WTC11 (cell line): ENCODE data around the gene ITGA11. TPM values are rescaled to one million over a fixed set of nuclear protein-coding genes. Genes with fewer than 3 reads are reported as not detected.

Experiments used
- ATAC-seq: fragments of 200-7000 bp; cut with Tn5 transposase; 2 replicates; pipeline ENCODE4 v1.10.0; 2021; ENCODE audit warnings: mild to moderate bottlenecking, moderate library complexity
- CTCF ChIA-PET: fragments of 300-600 bp; sonication (Branson Sonifier 250); formaldehyde crosslinking; loops from one replicate; lab custom pipeline; 2021; ENCODE audit warnings: antibody characterized with exemption; lab: Charles Lee
- POLR2A ChIA-PET: fragments of 350-600 bp; sonication (Branson Sonifier 250); formaldehyde crosslinking; loops from one replicate; lab custom pipeline; 2021; ENCODE audit warnings: antibody characterized with exemption; lab: Charles Lee
- DNase-seq: peaks from one replicate; pipeline ENCODE4 v3.0.0; 2021; ENCODE audit warnings: low spot score
- H3K27ac Mint-ChIP-seq: 2 replicates; pipeline ENCODE4 v1.8.0; 2021; ENCODE audit warnings: mixed read lengths
- H3K27me3 Mint-ChIP-seq: 2 replicates; pipeline ENCODE4 v1.8.0; 2021; ENCODE audit warnings: low read depth, mild to moderate bottlenecking, moderate library complexity, mixed read lengths
- H3K36me3 Mint-ChIP-seq: 2 replicates; pipeline ENCODE4 v1.8.0; 2021; ENCODE audit warnings: mixed read lengths
- H3K4me1 Mint-ChIP-seq: 2 replicates; pipeline ENCODE4 v1.8.0; 2022; ENCODE audit warnings: mixed read lengths
- H3K4me3 Mint-ChIP-seq: 2 replicates; pipeline ENCODE4 v1.8.0; 2021; ENCODE audit warnings: mild to moderate bottlenecking, moderate library complexity, mixed read lengths
- H3K9me3 Mint-ChIP-seq: 2 replicates; pipeline ENCODE4 v1.8.0; 2021; ENCODE audit warnings: mixed read lengths
- CBFB ChIP-seq: sonication (generic); formaldehyde crosslinking; IDR thresholded peaks from 2 replicates; pipeline ENCODE4 v1.8.1; 2022; ENCODE audit warnings: mild to moderate bottlenecking, low read depth, missing genetic modification reagents
- ETV6 ChIP-seq: sonication (generic); formaldehyde crosslinking; IDR thresholded peaks from 2 replicates; pipeline ENCODE4 v1.8.1; 2022; ENCODE audit warnings: mild to moderate bottlenecking, missing genetic modification reagents
- FOXJ3 ChIP-seq: sonication (generic); formaldehyde crosslinking; IDR thresholded peaks from 2 replicates; pipeline ENCODE4 v1.9.0; 2021; ENCODE audit warnings: missing genetic modification reagents, mild to moderate bottlenecking, borderline replicate concordance
- FOXP4 ChIP-seq: sonication (generic); formaldehyde crosslinking; IDR thresholded peaks from 2 replicates; pipeline ENCODE4 v1.8.0; 2022; ENCODE audit warnings: mild to moderate bottlenecking, missing genetic modification reagents
- GABPB1 ChIP-seq: sonication (generic); formaldehyde crosslinking; IDR thresholded peaks from 2 replicates; pipeline ENCODE4 v1.8.1; 2023; ENCODE audit warnings: mild to moderate bottlenecking, missing genetic modification reagents
- HMGA2 ChIP-seq: fragments of 250-450 bp; sonication (Bioruptor Pico); IDR thresholded peaks from 2 replicates; pipeline ENCODE4 v1.4.0; 2021; ENCODE audit warnings: mild to moderate bottlenecking, moderate library complexity
- MXD4 ChIP-seq: fragments of 250-450 bp; sonication (Bioruptor Pico); IDR thresholded peaks from 2 replicates; pipeline ENCODE4 v1.8.0; 2021; ENCODE audit warnings: mild to moderate bottlenecking, moderate library complexity, borderline replicate concordance
- PRDM15 ChIP-seq: sonication (generic); formaldehyde crosslinking; IDR thresholded peaks from 2 replicates; pipeline ENCODE4 v1.8.0; 2022; ENCODE audit warnings: missing genetic modification reagents
- SOX15 ChIP-seq: fragments of 250-450 bp; sonication (Bioruptor Pico); IDR thresholded peaks from 2 replicates; pipeline ENCODE4 v1.9.0; 2021; ENCODE audit warnings: mild to moderate bottlenecking
- SP1 ChIP-seq: sonication (generic); formaldehyde crosslinking; conservative IDR thresholded peaks from 2 replicates; pipeline ENCODE4 v1.8.1; 2022; ENCODE audit warnings: missing genetic modification reagents
- TCF7 ChIP-seq: sonication (generic); formaldehyde crosslinking; IDR thresholded peaks from 2 replicates; pipeline ENCODE4 v1.8.0; 2022; ENCODE audit warnings: mild to moderate bottlenecking, low read depth, missing genetic modification reagents, moderate library complexity
- TEAD4 ChIP-seq: sonication (generic); formaldehyde crosslinking; IDR thresholded peaks from 2 replicates; pipeline ENCODE4 v1.8.0; 2022; ENCODE audit warnings: mild to moderate bottlenecking, missing genetic modification reagents
- ZNF396 ChIP-seq: fragments of 250-450 bp; sonication (Bioruptor Pico); IDR thresholded peaks from 2 replicates; pipeline ENCODE4 v1.8.0; 2021; ENCODE audit warnings: mild to moderate bottlenecking, moderate library complexity, borderline replicate concordance
- total RNA-seq: library from RNA; stranded (reverse); gene quantifications from 3 replicates; pipeline ENCODE4 v1.2.3, GENCODE V29; 2021
- TF ChIP-seq, protein P1 (sequence below): sonication (generic); formaldehyde crosslinking; IDR thresholded peaks from 2 replicates; pipeline ENCODE4 v1.8.1; 2023; ENCODE audit warnings: mild to moderate bottlenecking, missing genetic modification reagents, moderate library complexity
- TF ChIP-seq, protein P2 (sequence below): sonication (generic); formaldehyde crosslinking; IDR thresholded peaks from 2 replicates; pipeline ENCODE4 v1.8.0; 2023; ENCODE audit warnings: missing genetic modification reagents, mild to moderate bottlenecking, borderline replicate concordance
- TF ChIP-seq, protein P3 (sequence below): fragments of 250-450 bp; sonication (Bioruptor Pico); IDR thresholded peaks from 2 replicates; pipeline ENCODE4 v2.1.2; 2022; ENCODE audit warnings: mild to moderate bottlenecking, moderate library complexity

ITGA11 gene
- total RNA-seq, 1 experiment from 2014 or later = 0.15 TPM

- no peak for TF ChIP-seq PRDM15 (CRISPR knock-in tag)
These were observed 20.2 kb downstream of the ITGA11 start (continued) for GRCh38 chr15:68411735-68412134.

- H3K4me3 Mint-ChIP-seq = no peak overlapping the region
These were observed 20.7 kb downstream of the ITGA11 start for GRCh38 chr15:68411343-68411675.

GRCh38 chr15:68410466-68411342, 21.3 kb downstream of the ITGA11 start:
- ATAC-seq (no peak), DNase-seq (no peak)
- no peak for TF ChIP-seq ETV6 (CRISPR knock-in tag)
- no peak for TF ChIP-seq MXD4
- H3K27ac Mint-ChIP-seq = no peak overlapping the region
- no peaks in the 10 kb centered on the region; the same call in 1 of the 2 replicates for H3K27me3 Mint-ChIP-seq
- H3K9me3 Mint-ChIP-seq = no peaks in the 10 kb centered on the region
- POLR2A ChIA-PET = no interaction called here
- no peaks in the 10 kb centered on the region for H3K36me3 Mint-ChIP-seq
- no peak overlapping the region for H3K4me3 Mint-ChIP-seq
- CTCF ChIA-PET = interaction anchor here (1.3 kb wide), 2 partner anchors 21 to 104 kb away, joined by 3 to 4 read pairs; no protein-coding TSS in a partner anchor
- H3K4me1 Mint-ChIP-seq = no peaks in the 10 kb centered on the region

More at GRCh38 chr15:68411343-68411675, 20.7 kb downstream of the ITGA11 start:
- Mint-ChIP-seq H3K27me3 (no peaks in the 10 kb centered on the region; the same call in 1 of the 2 replicates), H3K36me3 (no peaks in the 10 kb centered on the region), H3K9me3 (no peaks in the 10 kb centered on the region), H3K27ac (no peak overlapping the region), H3K4me1 (no peaks in the 10 kb centered on the region)
- ChIA-PET POLR2A (no interaction called here), CTCF (no interaction called here)
- ATAC-seq (no peak), DNase-seq (no peak)
- TF ChIP-seq TCF7 (CRISPR knock-in tag) (no peak), ZNF396 (CRISPR knock-in tag) (no peak)
- TF ChIP-seq, all 79 proteins: peak for 0

- POLR2A ChIA-PET = no interaction called here
- Mint-ChIP-seq H3K36me3 (no peaks in the 10 kb centered on the region), H3K27me3 (no peaks in the 10 kb centered on the region; the same call in 1 of the 2 replicates), H3K4me3 (no peak overlapping the region), H3K9me3 (no peaks in the 10 kb centered on the region), H3K4me1 (no peaks in the 10 kb centered on the region), H3K27ac (no peak overlapping the region)
- DNase-seq (no peak), ATAC-seq (no peak)
- CTCF ChIA-PET = interaction anchor here (1.3 kb wide), 2 partner anchors 20 to 103 kb away, joined by 3 to 4 read pairs; no protein-coding TSS in a partner anchor
- TF ChIP-seq, protein P1, sequence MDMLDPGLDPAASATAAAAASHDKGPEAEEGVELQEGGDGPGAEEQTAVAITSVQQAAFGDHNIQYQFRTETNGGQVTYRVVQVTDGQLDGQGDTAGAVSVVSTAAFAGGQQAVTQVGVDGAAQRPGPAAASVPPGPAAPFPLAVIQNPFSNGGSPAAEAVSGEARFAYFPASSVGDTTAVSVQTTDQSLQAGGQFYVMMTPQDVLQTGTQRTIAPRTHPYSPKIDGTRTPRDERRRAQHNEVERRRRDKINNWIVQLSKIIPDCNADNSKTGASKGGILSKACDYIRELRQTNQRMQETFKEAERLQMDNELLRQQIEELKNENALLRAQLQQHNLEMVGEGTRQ (CRISPR knock-in tag) = no peak
- TF ChIP-seq, protein P2, sequence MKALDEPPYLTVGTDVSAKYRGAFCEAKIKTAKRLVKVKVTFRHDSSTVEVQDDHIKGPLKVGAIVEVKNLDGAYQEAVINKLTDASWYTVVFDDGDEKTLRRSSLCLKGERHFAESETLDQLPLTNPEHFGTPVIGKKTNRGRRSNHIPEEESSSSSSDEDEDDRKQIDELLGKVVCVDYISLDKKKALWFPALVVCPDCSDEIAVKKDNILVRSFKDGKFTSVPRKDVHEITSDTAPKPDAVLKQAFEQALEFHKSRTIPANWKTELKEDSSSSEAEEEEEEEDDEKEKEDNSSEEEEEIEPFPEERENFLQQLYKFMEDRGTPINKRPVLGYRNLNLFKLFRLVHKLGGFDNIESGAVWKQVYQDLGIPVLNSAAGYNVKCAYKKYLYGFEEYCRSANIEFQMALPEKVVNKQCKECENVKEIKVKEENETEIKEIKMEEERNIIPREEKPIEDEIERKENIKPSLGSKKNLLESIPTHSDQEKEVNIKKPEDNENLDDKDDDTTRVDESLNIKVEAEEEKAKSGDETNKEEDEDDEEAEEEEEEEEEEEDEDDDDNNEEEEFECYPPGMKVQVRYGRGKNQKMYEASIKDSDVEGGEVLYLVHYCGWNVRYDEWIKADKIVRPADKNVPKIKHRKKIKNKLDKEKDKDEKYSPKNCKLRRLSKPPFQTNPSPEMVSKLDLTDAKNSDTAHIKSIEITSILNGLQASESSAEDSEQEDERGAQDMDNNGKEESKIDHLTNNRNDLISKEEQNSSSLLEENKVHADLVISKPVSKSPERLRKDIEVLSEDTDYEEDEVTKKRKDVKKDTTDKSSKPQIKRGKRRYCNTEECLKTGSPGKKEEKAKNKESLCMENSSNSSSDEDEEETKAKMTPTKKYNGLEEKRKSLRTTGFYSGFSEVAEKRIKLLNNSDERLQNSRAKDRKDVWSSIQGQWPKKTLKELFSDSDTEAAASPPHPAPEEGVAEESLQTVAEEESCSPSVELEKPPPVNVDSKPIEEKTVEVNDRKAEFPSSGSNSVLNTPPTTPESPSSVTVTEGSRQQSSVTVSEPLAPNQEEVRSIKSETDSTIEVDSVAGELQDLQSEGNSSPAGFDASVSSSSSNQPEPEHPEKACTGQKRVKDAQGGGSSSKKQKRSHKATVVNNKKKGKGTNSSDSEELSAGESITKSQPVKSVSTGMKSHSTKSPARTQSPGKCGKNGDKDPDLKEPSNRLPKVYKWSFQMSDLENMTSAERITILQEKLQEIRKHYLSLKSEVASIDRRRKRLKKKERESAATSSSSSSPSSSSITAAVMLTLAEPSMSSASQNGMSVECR = no peak
- TF ChIP-seq FOXP4 (CRISPR knock-in tag) (no peak), GABPB1 (CRISPR knock-in tag) (no peak), SOX15 (CRISPR knock-in tag) (no peak), TEAD4 (CRISPR knock-in tag) (no peak), HMGA2 (no peak), CBFB (CRISPR knock-in tag) (no peak), FOXJ3 (no peak), SP1 (CRISPR knock-in tag) (no peak)
- TF ChIP-seq, protein P3, sequence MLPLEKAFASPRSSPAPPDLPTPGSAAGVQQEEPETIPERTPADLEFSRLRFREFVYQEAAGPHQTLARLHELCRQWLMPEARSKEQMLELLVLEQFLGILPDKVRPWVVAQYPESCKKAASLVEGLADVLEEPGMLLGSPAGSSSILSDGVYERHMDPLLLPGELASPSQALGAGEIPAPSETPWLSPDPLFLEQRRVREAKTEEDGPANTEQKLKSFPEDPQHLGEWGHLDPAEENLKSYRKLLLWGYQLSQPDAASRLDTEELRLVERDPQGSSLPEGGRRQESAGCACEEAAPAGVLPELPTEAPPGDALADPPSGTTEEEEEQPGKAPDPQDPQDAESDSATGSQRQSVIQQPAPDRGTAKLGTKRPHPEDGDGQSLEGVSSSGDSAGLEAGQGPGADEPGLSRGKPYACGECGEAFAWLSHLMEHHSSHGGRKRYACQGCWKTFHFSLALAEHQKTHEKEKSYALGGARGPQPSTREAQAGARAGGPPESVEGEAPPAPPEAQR (CRISPR knock-in tag) = no peak
These were observed 22.1 kb downstream of the ITGA11 start for GRCh38 chr15:68409736-68410370.
